ENCODE measurements around the gene OXSR1.
A peak's percentile ranks its signal among the peaks of the same experiment; 100 is the strongest.

GRCh38 chr3:38127611-38128302 lies 37.6 kb upstream of the OXSR1 start:
- no peak for TF ChIP-seq CTCF (IDR thresholded peaks at IDR 0.05 in 8 of 11, conservative IDR thresholded peaks at IDR 0.05 in 3 of 11)
- peak in 1 of 3 donors; percentile 49 for TF ChIP-seq POLR2AphosphoS5 (IDR thresholded peaks at IDR 0.05)

Data from spleen (tissue), 7 donors.